GM18951 (cell line): ENCODE results near the gene SEC24B.
"Not testable (repeated sequence)": the region's sequence is repeated elsewhere in the genome, so short reads cannot be mapped to it uniquely, and the experiment has no call there.

Source experiments
- POLR2A ChIP-seq: IDR thresholded peaks from 4 replicates; pipeline ENCODE4 v1.6.1; 2011; ENCODE audit warnings: mild to moderate bottlenecking; ENCODE audit not compliant: insufficient read length, insufficient read depth; ENCODE audit errors: extremely low read depth
- in situ Hi-C: fragments of 300-500 bp; cut with MboI; formaldehyde crosslinking; loops from one replicate; pipeline ENCODE4 v1.12.0; 2022; ENCODE audit warnings: low sequenced_read_pairs, mixed read lengths, inconsistent platforms; ENCODE audit not compliant: unreplicated experiment

Gene SEC24B

GRCh38 chr4:109441862-109442458 is 8.3 kb downstream of the SEC24B start:
- no peak for TF ChIP-seq POLR2A
- in situ Hi-C loops: loop anchor here (25.0 kb wide), 1 partner anchor 220 kb away; no protein-coding TSS in a partner anchor

DNA sequence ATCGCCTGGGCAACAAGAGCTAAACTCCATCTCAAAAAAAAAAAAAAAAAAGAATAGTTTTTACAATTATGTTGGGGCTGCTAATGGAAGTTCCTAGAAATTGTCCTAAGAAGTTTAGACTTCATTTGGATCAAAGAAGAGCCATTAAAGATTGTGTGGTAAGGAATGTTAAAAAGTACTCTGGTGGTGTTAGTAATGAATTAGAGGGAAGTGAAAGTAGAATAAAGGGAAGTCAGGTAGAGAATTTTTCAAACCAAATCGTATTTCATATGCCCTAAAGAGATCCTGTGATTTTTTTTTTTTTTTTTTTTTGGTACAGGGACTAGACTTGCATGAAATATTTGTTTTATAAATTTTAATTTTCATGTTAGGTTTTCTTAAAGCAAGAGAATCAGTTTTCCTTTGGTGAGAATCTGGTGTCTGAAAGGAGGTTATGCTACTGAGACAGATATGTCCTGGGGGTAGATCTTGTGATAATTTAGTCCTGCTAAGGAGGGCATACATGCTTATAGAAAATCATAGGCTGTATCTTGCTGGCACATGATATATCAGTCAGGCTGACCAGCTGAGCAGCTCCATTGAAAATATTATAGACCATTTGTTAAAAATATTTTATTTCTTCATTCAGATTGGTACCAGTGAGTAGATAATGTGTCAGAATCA is 10.7 kb downstream of the SEC24B start:
- TF ChIP-seq POLR2A: no peak
- in situ Hi-C loops: loop anchor here (25.0 kb wide), 1 partner anchor 218 kb away; no protein-coding TSS in a partner anchor

GRCh38 chr4:109447278-109447677 is 13.7 kb downstream of the SEC24B start:
- no peak for TF ChIP-seq POLR2A
- in situ Hi-C loops: loop anchor here (25.0 kb wide), 1 partner anchor 215 kb away; no protein-coding TSS in a partner anchor

GRCh38 chr4:109451544-109452273 is 18.1 kb downstream of the SEC24B start:
- in situ Hi-C loops: no loop called here
- no peak for TF ChIP-seq POLR2A

DNA sequence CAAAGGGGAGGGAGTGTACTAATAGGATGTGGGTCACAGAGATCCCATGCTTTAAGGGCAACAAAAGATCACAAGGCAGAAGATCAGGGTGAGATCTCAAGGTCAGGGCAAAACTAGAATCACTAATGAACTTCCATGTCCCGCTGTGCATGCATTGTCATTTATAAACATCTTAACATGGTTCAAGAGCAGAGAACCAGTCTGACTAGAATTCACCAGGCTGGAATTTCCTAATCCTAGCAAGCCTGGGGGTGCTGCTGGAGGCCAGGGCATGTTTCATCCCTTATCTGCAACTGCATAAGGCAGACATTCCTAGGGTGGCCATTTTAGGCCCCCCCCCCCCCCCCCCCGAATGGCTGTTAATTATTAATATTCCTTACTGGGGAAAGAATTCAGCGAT is 19.5 kb downstream of the SEC24B start:
- in situ Hi-C loops: not testable (repeated sequence)

DNA sequence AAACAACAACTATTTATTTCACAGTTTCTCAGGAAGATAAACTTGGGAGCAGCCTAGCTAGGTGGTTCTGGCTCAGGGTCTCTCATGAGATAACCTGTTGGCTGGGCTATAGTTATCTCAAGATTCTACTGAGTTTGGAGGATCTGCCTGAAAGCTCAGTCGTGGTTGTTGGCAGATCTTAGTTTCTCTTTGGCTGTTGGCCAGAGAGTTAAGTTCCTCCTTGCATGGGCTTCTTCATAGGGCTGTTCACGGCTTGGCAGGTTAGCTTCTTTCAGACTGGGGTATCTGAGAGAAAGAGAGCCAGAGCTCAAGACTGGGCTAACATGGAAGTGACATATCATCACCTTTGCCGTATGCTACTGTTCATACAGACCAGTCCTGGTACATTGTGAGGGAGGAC is 28.7 kb downstream of the SEC24B start:
- no peak for TF ChIP-seq POLR2A
- in situ Hi-C loops: no loop called here

DNA sequence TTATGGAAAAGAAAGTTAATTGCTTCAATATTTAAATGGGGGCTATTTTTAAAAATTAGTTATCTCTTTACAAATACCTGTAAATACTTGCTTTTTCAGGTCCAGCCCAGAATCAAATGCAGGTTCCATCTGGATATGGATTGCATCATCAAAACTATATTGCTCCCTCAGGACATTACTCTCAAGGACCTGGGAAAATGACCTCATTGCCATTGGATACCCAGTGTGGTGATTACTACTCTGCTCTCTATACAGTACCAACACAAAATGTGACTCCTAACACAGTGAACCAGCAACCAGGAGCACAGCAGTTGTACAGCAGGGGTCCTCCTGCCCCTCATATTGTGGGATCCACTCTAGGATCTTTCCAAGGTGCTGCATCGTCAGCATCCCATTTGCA is 29.2 kb downstream of the SEC24B start:
- TF ChIP-seq POLR2A: no peak
- in situ Hi-C loops: no loop called here

DNA sequence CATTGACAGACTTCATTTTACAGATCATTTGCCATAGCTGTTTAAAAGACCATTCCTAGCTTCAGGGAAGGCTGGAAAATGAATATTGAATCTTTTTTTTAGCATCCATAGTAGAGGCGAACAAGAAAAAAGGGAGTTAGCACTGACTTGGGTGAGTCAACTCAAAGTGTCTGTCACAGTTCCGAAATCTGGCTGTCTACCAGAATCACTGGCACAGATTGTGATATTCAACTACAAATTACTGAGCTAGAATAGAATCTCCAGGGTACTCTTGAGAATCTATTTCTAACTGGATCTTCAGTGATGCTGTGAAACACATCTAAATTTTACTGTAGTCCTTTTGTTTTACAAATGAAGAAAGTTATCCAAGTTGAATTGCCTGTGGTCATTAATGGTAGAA is 31.5 kb downstream of the SEC24B start:
- in situ Hi-C loops: no loop called here
- no peak for TF ChIP-seq POLR2A

- in situ Hi-C loops: no loop called here
- TF ChIP-seq POLR2A: no peak
These were observed 36.3 kb downstream of the SEC24B start for GRCh38 chr4:109469915-109470314.

- in situ Hi-C loops: no loop called here
- TF ChIP-seq POLR2A: no peak
These were observed 38.7 kb downstream of the SEC24B start for GRCh38 chr4:109472343-109472761.

- in situ Hi-C loops: no loop called here
- TF ChIP-seq POLR2A: no peak
These were observed 40.2 kb downstream of the SEC24B start for GRCh38 chr4:109473824-109474223.

- TF ChIP-seq POLR2A: no peak
- in situ Hi-C loops: no loop called here
These were observed 52.4 kb downstream of the SEC24B start for GRCh38 chr4:109486007-109486406.

- no peak for TF ChIP-seq POLR2A
- in situ Hi-C loops: no loop called here
These were observed 60.9 kb downstream of the SEC24B start for GRCh38 chr4:109494563-109494962.

DNA sequence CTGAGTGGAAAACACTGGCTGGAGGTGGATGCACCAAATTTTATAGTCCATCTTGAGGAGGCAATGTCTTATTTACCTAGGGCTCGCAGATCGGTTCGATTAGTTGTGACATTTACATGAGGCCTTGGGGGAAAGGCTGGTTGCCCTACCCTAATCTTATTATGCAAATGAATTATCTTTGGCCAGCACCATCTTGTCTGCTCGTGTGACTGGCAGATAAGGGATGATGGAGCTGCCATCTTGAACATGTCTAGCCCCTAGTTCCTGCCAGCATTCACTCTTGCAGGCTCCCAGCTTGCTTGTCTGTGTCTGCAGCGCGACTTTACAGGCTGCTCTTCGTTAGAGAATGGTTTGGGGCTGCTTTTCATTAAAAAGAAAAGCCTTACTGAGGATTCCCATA is 61.9 kb downstream of the SEC24B start:
- no peak for TF ChIP-seq POLR2A
- in situ Hi-C loops: no loop called here
